Osteocyte (in vitro differentiated cells): ENCODE data around the gene TGM2. TPM values are rescaled to one million over a fixed set of nuclear protein-coding genes. Genes with fewer than 3 reads are reported as not detected.

Experiments used
- DNase-seq: peaks from one replicate; pipeline ENCODE4 v3.0.0; 2021; ENCODE audit warnings: mixed read lengths; ENCODE audit not compliant: unreplicated experiment; ENCODE audit errors: extremely low spot score
- H3K27ac Mint-ChIP-seq: one replicate; pipeline ENCODE4 v1.8.0; 2021; ENCODE audit warnings: mild to moderate bottlenecking, mixed read lengths; ENCODE audit not compliant: unreplicated experiment
- H3K27me3 Mint-ChIP-seq: one replicate; pipeline ENCODE4 v1.8.0; 2021; ENCODE audit warnings: mixed read lengths; ENCODE audit not compliant: unreplicated experiment
- H3K36me3 Mint-ChIP-seq: one replicate; pipeline ENCODE4 v1.8.0; 2021; ENCODE audit warnings: mixed read lengths; ENCODE audit not compliant: unreplicated experiment
- H3K4me1 Mint-ChIP-seq: one replicate; pipeline ENCODE4 v1.8.0; 2021; ENCODE audit warnings: mixed read lengths; ENCODE audit not compliant: unreplicated experiment
- H3K4me3 Mint-ChIP-seq: one replicate; pipeline ENCODE4 v1.8.0; 2021; ENCODE audit warnings: mild to moderate bottlenecking, moderate library complexity, mixed read lengths; ENCODE audit not compliant: unreplicated experiment
- H3K9me3 Mint-ChIP-seq: one replicate; pipeline ENCODE4 v1.8.0; 2021; ENCODE audit warnings: mixed read lengths; ENCODE audit not compliant: unreplicated experiment
- CTCF ChIP-seq: fragments of 200-600 bp; sonication (generic); IDR thresholded peaks from 2 replicates; pipeline ENCODE4 v1.5.0; 2021; ENCODE audit warnings: antibody characterized with exemption, mild to moderate bottlenecking, moderate library complexity
- total RNA-seq: library from RNA; stranded (reverse); gene quantifications from 2 replicates; pipeline ENCODE4 v1.2.1, GENCODE V29; 2021

TGM2 gene
- total RNA-seq, 1 donor from 2014 or later = 29.2 TPM

GRCh38 chr20:38130687-38131587 lies 34.1 kb downstream of the TGM2 start:
- H3K4me1 Mint-ChIP-seq = peaks cover 46% of the 10 kb centered on the region
- no peaks in the 10 kb centered on the region for H3K9me3 Mint-ChIP-seq
- no peak for DNase-seq
- no peak for TF ChIP-seq CTCF
- H3K27ac Mint-ChIP-seq = no peak overlapping the region
- H3K27me3 Mint-ChIP-seq = no peaks in the 10 kb centered on the region
- H3K36me3 Mint-ChIP-seq = no peaks in the 10 kb centered on the region
- no peak overlapping the region for H3K4me3 Mint-ChIP-seq

GRCh38 chr20:38129893-38130609 lies 35.0 kb downstream of the TGM2 start:
- no peak overlapping the region for H3K4me3 Mint-ChIP-seq
- no peaks in the 10 kb centered on the region for H3K36me3 Mint-ChIP-seq
- no peaks in the 10 kb centered on the region for H3K9me3 Mint-ChIP-seq
- no peaks in the 10 kb centered on the region for H3K27me3 Mint-ChIP-seq
- H3K27ac Mint-ChIP-seq = no peak overlapping the region
- TF ChIP-seq CTCF = no peak
- peaks cover 46% of the 10 kb centered on the region for H3K4me1 Mint-ChIP-seq
- DNase-seq = no peak

GRCh38 chr20:38129248-38129865 lies 35.7 kb downstream of the TGM2 start:
- H3K27me3 Mint-ChIP-seq = no peaks in the 10 kb centered on the region
- H3K36me3 Mint-ChIP-seq = no peaks in the 10 kb centered on the region
- TF ChIP-seq CTCF = no peak
- DNase-seq = no peak
- peaks cover 41% of the 10 kb centered on the region for H3K4me1 Mint-ChIP-seq
- H3K9me3 Mint-ChIP-seq = no peaks in the 10 kb centered on the region
- H3K27ac Mint-ChIP-seq = no peak overlapping the region
- no peak overlapping the region for H3K4me3 Mint-ChIP-seq

- Mint-ChIP-seq H3K4me3 (no peak overlapping the region), H3K36me3 (no peaks in the 10 kb centered on the region), H3K27me3 (no peaks in the 10 kb centered on the region), H3K9me3 (no peaks in the 10 kb centered on the region), H3K4me1 (peaks cover 34% of the 10 kb centered on the region), H3K27ac (no peak overlapping the region)
- TF ChIP-seq CTCF = no peak
- DNase-seq = no peak
These were observed 36.4 kb downstream of the TGM2 start for GRCh38 chr20:38128691-38129090.
